HL-60 (cell line): ENCODE data around the gene SYCE3.

Experiments used
- GABPA ChIP-seq: IDR thresholded peaks from 2 replicates; pipeline ENCODE4 v1.6.1; 2012; ENCODE audit warnings: low read depth
- POLR2AphosphoS5 ChIP-seq: IDR thresholded peaks from 2 replicates; pipeline ENCODE4 v1.6.1; 2012; ENCODE audit warnings: low read depth
- SPI1 ChIP-seq: IDR thresholded peaks from 2 replicates; pipeline ENCODE4 v1.6.1; 2012; ENCODE audit warnings: low read depth, mild to moderate bottlenecking, borderline replicate concordance
- TF ChIP-seq, protein P1 (sequence below): IDR thresholded peaks from one replicate; pipeline ENCODE4 v1.5.1; 2011; ENCODE audit warnings: low read length, control low read depth, inconsistent platforms; ENCODE audit not compliant: insufficient read depth
- TF ChIP-seq, protein P2 (sequence below): IDR thresholded peaks from 2 replicates; pipeline ENCODE4 v1.6.1; 2012; ENCODE audit warnings: low read depth; ENCODE audit not compliant: insufficient replicate concordance

DNA sequence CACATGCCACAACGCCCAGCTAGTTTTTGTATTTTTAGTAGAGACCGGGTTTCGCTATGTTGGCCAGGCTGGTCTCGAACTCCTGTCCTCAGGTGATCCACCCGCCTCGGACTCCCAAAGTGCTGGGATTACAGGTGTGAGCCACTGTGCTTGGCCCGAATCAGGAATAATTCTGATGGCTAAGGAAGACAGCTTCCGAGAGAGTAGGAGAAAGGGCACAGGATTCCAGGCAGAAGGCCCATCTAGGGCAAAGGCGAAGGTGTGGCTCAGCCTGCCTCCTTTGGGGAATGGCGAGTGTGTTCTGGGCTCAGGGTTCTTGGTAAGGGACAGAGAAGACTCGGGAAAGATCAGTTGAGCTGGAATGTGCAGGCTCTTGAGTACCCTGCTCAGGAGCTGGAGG, 1.6 kb upstream of the SYCE3 start:
- TF ChIP-seq, protein P1, sequence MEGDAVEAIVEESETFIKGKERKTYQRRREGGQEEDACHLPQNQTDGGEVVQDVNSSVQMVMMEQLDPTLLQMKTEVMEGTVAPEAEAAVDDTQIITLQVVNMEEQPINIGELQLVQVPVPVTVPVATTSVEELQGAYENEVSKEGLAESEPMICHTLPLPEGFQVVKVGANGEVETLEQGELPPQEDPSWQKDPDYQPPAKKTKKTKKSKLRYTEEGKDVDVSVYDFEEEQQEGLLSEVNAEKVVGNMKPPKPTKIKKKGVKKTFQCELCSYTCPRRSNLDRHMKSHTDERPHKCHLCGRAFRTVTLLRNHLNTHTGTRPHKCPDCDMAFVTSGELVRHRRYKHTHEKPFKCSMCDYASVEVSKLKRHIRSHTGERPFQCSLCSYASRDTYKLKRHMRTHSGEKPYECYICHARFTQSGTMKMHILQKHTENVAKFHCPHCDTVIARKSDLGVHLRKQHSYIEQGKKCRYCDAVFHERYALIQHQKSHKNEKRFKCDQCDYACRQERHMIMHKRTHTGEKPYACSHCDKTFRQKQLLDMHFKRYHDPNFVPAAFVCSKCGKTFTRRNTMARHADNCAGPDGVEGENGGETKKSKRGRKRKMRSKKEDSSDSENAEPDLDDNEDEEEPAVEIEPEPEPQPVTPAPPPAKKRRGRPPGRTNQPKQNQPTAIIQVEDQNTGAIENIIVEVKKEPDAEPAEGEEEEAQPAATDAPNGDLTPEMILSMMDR, result no peak
- no peak for TF ChIP-seq GABPA
- TF ChIP-seq, protein P2, sequence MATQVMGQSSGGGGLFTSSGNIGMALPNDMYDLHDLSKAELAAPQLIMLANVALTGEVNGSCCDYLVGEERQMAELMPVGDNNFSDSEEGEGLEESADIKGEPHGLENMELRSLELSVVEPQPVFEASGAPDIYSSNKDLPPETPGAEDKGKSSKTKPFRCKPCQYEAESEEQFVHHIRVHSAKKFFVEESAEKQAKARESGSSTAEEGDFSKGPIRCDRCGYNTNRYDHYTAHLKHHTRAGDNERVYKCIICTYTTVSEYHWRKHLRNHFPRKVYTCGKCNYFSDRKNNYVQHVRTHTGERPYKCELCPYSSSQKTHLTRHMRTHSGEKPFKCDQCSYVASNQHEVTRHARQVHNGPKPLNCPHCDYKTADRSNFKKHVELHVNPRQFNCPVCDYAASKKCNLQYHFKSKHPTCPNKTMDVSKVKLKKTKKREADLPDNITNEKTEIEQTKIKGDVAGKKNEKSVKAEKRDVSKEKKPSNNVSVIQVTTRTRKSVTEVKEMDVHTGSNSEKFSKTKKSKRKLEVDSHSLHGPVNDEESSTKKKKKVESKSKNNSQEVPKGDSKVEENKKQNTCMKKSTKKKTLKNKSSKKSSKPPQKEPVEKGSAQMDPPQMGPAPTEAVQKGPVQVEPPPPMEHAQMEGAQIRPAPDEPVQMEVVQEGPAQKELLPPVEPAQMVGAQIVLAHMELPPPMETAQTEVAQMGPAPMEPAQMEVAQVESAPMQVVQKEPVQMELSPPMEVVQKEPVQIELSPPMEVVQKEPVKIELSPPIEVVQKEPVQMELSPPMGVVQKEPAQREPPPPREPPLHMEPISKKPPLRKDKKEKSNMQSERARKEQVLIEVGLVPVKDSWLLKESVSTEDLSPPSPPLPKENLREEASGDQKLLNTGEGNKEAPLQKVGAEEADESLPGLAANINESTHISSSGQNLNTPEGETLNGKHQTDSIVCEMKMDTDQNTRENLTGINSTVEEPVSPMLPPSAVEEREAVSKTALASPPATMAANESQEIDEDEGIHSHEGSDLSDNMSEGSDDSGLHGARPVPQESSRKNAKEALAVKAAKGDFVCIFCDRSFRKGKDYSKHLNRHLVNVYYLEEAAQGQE, result no peak
- TF ChIP-seq POLR2AphosphoS5, result no peak
- no peak for TF ChIP-seq SPI1
